SHP77 (cell line): ENCODE measurements around the gene SMOC2.
"Not testable (repeated sequence)": the region's sequence is repeated elsewhere in the genome, so short reads cannot be mapped to it uniquely, and the experiment has no call there.

Experiments used
- DNase-seq, 2 experiments: peaks; one replicate each; lab custom pipeline; 2025; lab: John Stamatoyannopoulos, UW

The SMOC2 gene

DNA sequence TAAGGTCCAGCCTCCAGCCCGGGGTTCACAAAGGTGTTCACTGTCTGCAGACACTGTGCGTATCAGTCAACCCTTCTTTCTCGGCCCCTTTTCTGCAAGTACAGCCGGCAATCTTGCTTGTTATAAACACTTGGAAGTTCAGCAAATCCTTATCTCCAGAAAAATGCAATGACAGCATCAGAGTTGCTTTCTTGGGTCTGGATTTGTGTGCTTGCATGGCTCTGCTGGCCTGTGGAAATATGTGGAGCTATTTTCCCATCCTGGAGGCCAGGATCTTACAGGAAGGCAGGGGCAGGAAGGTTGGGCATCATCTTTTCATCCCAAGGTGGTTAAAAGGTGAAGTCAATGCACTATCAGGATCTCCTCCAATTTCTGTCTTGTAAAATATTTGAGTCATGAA lies 100.3 kb downstream of the SMOC2 start:
- no peak for DNase-seq

DNA sequence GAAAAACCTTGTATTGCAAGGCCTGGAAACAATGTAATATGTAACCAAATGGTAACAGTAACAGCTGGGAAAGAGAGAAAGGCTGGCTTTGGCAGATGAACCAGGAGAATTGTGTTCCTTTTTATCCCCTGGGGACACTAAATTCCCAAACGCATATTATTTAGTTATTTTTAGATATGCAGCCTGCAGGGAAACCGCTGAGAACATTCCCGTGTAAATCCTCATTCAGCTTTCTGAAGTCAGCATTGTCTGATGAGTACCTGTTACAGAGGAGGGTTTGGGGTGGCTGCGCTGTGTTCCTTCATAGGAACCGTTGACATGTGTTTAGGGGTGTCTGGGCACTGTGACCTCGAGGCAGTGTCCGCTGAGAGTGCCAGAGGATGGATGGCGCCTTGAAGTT lies 101.3 kb downstream of the SMOC2 start:
- no peak for DNase-seq

- no peak for DNase-seq
Measured at GRCh38 chr6:168545428-168545827, 104.4 kb downstream of the SMOC2 start.

- no peak for DNase-seq
Measured at GRCh38 chr6:168546151-168546550, 105.2 kb downstream of the SMOC2 start.

DNA sequence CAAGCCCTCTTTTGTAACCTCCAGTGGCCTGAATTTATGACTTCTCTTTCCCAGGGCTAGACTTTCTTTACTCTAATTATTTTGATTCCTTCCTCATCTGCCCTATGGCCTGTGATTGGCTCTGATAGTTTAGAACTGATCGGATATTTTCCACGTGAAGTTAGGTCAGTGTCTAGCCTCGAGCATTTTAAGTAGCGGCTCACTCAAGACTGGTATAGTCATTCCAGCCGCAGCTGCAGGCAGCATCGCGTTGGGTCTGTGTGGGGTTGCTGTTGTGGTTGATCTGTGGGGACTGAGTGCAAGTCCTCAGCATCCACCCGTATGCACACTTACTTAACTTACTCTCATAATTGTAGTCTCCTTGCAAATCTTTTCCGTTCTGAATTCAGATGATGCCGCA lies 105.7 kb downstream of the SMOC2 start:
- DNase-seq, result no peak

GRCh38 chr6:168550326-168550725 lies 109.3 kb downstream of the SMOC2 start:
- DNase-seq, result no peak

- no peak for DNase-seq
Measured at GRCh38 chr6:168554472-168554871, 113.5 kb downstream of the SMOC2 start.

DNA sequence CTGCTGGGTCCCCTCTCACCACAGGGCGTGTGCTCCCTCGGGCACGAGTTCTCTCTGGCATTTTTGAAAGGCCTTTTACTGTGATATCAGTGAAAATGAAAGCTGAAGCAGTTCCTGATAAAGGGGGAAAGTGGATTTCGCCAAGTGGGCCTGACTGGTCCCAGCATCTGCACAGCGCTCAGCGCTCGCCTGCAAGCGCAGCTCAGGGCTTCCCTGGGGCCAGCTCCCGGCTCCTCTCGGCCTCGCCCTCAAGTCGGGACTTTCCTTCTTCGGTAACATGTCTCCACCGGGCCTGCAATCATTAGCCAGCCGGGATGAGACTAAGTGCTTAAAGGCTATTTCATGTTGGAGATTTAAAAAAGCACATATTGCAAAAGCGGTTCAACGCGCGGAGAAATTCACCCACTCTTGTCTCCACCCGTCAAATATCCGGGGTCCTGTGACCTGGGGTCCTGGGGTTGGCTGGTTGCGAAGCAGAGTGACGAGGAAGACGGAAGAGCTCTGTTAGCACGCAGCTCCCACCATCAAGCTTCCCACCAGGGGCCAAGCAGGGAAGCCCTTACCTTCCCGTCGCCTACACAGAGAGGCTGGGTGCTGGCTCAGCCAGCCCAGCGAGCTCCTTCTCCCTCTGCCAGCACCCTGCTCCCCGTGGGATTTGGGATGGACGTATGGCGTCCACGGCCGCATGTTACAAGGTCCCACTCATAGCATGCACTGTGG lies 114.1 kb downstream of the SMOC2 start:
- no peak for DNase-seq

- DNase-seq, result no peak
Measured at GRCh38 chr6:168555618-168556273, 114.8 kb downstream of the SMOC2 start.

GRCh38 chr6:168557512-168557911 lies 116.5 kb downstream of the SMOC2 start:
- DNase-seq, result no peak

- no peak for DNase-seq
Measured at GRCh38 chr6:168558686-168559085, 117.7 kb downstream of the SMOC2 start.

GRCh38 chr6:168559574-168560098 lies 118.7 kb downstream of the SMOC2 start:
- DNase-seq, result no peak

GRCh38 chr6:168560126-168560525 lies 119.1 kb downstream of the SMOC2 start:
- DNase-seq, result no peak

- no peak for DNase-seq
Measured at GRCh38 chr6:168562576-168563151, 121.7 kb downstream of the SMOC2 start.

GRCh38 chr6:168563656-168564055 lies 122.7 kb downstream of the SMOC2 start:
- no peak for DNase-seq

DNA sequence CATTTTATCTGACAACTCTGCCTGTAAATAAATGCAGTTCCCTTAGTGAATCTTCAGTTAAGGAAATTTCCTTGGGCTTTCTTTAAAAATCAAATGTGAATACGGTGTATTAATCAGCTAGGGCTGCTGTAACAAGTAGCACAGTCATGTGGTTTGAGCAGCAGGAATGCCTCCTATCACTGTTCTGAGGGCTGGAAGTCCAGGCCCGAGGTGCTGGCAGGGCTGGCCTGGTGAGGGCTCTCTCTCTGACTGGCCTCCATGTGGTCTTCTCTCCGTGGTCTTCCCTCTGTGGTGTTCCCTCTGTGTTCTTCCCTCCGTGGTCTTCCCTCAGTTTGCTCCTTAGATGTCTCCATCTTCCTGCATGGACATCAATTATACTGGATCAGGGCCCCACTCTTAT lies 124.1 kb downstream of the SMOC2 start:
- DNase-seq, result no peak

GRCh38 chr6:168570211-168570610 lies 129.2 kb downstream of the SMOC2 start:
- DNase-seq, result no peak

GRCh38 chr6:168571268-168571667 lies 130.3 kb downstream of the SMOC2 start:
- no peak for DNase-seq

- DNase-seq, result not testable (repeated sequence)
Measured at GRCh38 chr6:168573276-168573835, 132.4 kb downstream of the SMOC2 start.

DNA sequence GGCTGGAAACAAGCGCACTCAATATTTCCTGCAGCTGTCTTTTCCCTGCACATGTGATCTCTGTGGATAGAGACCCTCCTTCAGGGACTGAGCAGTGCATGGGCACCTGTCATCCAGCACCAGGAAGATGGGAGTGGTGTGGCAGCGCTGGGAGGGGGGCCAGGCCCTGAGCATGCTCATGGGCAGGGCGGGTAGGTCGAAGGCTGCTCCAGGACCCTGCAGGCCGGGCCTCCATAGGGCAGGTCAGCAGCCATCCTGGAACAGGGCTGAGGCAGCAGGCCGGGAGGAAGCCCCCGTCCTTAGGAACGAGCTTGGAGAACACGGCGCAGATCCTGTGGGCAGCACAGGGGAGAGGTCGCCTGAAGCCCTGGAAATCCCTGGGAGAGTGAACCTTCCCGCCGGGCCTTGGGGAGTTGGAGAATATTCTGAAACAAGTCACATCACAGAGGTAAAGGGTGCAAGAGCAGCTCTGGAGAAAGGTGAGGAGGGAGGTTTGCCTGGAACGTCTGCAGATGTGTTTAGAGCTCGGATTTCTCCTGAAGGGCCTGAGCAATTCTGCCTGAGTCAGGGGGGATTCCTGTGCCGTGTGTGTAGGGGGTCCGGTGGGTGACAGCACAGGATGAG lies 133.2 kb downstream of the SMOC2 start:
- no peak for DNase-seq

- no peak for DNase-seq
Measured at GRCh38 chr6:168574699-168575195, 133.8 kb downstream of the SMOC2 start.
